Rectal smooth muscle tissue (tissue), 1 donor: ENCODE data around the gene CD24.
"Not testable (repeated sequence)": the region's sequence is repeated elsewhere in the genome, so short reads cannot be mapped to it uniquely, and the experiment has no call there.

Experiments
- H3K27ac ChIP-seq: one replicate; pipeline ENCODE4 v1.7.0; 2013; ENCODE audit warnings: low read depth, low read length, inconsistent platforms
- H3K27me3 ChIP-seq: one replicate; pipeline ENCODE4 v1.7.0; 2013; ENCODE audit warnings: low read length; ENCODE audit not compliant: control insufficient read depth, insufficient read depth
- H3K36me3 ChIP-seq: one replicate; pipeline ENCODE4 v1.7.0; 2013; ENCODE audit warnings: low read length; ENCODE audit not compliant: control insufficient read depth, insufficient read depth
- H3K4me1 ChIP-seq: one replicate; pipeline ENCODE4 v1.7.0; 2013; ENCODE audit warnings: low read length; ENCODE audit not compliant: control insufficient read depth, insufficient read depth
- H3K4me3 ChIP-seq: one replicate; pipeline ENCODE4 v1.7.0; 2013; ENCODE audit warnings: low read length
- H3K9ac ChIP-seq: one replicate; pipeline ENCODE4 v1.7.0; 2013; ENCODE audit warnings: low read length

The CD24 gene, protein sequence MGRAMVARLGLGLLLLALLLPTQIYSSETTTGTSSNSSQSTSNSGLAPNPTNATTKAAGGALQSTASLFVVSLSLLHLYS

GRCh38 chr6:106974336-106974998 lies at the start of gene CD24:
Gene CD24 (minus strand): TSS chr6:106974729. CDS start chr6:106974646, 83 bp downstream.
- peaks cover 10% of the 10 kb centered on the region for H3K27me3 ChIP-seq
- peak within 1 kb of the TSS; percentile 80 for H3K4me3 ChIP-seq
- H3K4me1 ChIP-seq = no peaks in the 10 kb centered on the region
- H3K27ac ChIP-seq = no peak within 1 kb of the TSS
- no peaks in the 10 kb centered on the region for H3K36me3 ChIP-seq
- H3K9ac ChIP-seq = peak within 1 kb of the TSS; percentile 5

- no peak overlapping the region for H3K4me3 ChIP-seq
- H3K9ac ChIP-seq = no peak overlapping the region
- no peaks in the 10 kb centered on the region for H3K27me3 ChIP-seq
- no peak overlapping the region for H3K27ac ChIP-seq
- no peaks in the 10 kb centered on the region for H3K36me3 ChIP-seq
- no peaks in the 10 kb centered on the region for H3K4me1 ChIP-seq
Measured at GRCh38 chr6:107021446-107022185, 47.1 kb upstream of the CD24 start.

DNA sequence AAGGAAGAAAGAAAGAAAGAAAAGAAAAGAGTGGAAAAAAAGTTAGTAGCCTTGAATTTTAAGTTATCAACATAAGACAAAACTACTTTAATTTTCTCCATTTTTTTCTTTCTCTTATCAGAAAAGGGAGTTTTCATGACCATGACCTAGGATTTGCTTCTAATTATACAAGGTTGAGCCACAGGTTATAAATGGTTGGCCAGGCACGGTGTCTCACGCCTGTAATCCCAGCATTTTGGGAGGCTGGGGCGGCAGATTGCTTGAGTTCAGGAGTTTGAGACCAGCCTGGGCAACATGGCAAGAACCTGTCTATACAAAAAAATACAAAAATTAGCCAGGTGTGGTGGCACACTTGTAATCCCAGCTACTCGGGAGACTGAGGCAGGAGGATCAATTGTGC lies 45.7 kb upstream of the CD24 start:
- no peak overlapping the region for H3K4me3 ChIP-seq
- no peak overlapping the region for H3K27ac ChIP-seq
- no peaks in the 10 kb centered on the region for H3K27me3 ChIP-seq
- H3K9ac ChIP-seq = no peak overlapping the region
- H3K36me3 ChIP-seq = no peaks in the 10 kb centered on the region
- no peaks in the 10 kb centered on the region for H3K4me1 ChIP-seq

DNA sequence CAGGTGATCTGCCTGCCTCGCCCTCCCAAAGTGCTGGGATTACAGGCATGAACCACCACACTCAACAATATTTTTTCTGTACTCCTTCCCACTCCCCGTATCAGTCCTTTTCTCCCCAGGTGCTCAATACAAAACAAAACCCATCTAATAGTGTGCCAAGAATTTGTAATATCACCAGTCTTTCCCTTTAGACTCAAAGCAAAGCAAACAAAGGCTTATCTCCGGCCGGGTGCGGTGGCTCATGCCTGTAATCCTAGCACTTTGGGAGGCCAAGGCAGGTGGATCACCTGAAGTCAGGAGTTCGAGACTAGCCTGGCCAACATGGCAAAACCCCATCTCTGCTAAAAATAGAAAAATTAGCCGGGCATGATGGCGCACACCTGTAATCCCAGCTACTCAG lies 45.1 kb upstream of the CD24 start:
- H3K4me3 ChIP-seq, H3K4me1 ChIP-seq, H3K9ac ChIP-seq, H3K27me3 ChIP-seq, H3K27ac ChIP-seq, H3K36me3 ChIP-seq: not testable (repeated sequence)

- no peaks in the 10 kb centered on the region for H3K36me3 ChIP-seq
- no peak overlapping the region for H3K4me3 ChIP-seq
- H3K27ac ChIP-seq = no peak overlapping the region
- H3K27me3 ChIP-seq = no peaks in the 10 kb centered on the region
- no peak overlapping the region for H3K9ac ChIP-seq
- H3K4me1 ChIP-seq = no peaks in the 10 kb centered on the region
Measured at GRCh38 chr6:107019047-107019446, 44.5 kb upstream of the CD24 start.

GRCh38 chr6:107009499-107009898 lies 35.0 kb upstream of the CD24 start:
- no peaks in the 10 kb centered on the region for H3K27me3 ChIP-seq
- no peak overlapping the region for H3K27ac ChIP-seq
- no peak overlapping the region for H3K4me3 ChIP-seq
- no peak overlapping the region for H3K9ac ChIP-seq
- no peaks in the 10 kb centered on the region for H3K36me3 ChIP-seq
- no peaks in the 10 kb centered on the region for H3K4me1 ChIP-seq

DNA sequence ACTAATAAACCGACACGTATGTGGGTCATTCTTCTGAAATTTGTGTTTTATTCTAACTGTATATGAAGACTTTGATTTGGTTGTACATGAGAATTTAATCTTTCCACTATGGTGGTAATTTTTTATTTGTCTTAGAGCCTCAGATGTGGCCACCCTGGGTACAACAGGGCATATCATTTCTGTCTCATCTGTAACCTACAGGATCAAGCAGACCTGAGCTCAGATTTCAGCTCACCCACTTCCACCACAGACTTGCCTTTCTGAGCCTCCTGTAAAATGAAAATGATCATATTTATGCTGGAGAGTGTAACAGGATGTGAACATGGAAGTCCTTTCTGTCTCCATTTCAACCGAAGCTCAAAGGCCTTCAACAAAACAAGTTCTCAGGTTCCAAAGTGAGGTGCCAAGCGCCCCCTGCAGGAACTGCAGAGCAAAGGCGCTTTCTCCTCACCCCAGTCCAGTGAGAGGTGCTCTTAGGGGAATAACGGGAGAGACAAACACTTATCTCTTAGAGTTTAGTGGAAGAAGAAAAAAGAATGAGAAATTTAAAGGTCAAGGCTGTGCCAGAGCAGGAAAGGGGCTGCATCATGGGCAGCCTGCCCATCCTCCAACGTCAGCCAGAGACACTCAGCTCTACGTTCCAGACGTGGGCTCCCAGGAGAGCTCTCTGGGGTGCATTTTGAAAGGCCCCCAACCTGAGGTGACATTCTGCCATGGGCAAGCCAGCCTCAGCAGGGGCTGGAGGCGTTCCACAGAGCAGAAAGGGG lies 23.0 kb upstream of the CD24 start:
- H3K36me3 ChIP-seq = no peaks in the 10 kb centered on the region
- H3K4me3 ChIP-seq = no peak overlapping the region
- no peak overlapping the region for H3K9ac ChIP-seq
- H3K4me1 ChIP-seq = no peaks in the 10 kb centered on the region
- H3K27ac ChIP-seq = no peak overlapping the region
- no peaks in the 10 kb centered on the region for H3K27me3 ChIP-seq

DNA sequence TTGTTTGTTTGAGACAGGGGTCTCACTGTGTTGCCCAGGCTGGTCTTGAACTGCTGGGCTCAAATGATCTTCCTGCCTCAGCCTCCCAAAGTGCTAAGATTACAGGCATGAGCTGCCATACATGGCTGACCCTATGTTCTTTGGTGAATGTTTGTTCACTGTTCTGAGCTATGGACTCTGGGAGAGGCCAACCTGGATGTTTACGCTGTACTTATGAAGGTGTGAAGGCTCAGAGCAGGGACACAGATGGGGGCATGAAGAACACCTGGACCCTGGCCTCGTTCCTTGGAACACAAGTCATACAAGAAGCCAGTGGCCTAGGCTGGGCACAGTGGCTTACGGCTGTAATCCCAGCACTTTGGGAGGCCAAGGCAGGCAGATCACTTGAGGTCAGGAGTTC lies 21.1 kb upstream of the CD24 start:
- Histone ChIP-seq H3K27ac (no peak overlapping the region), H3K4me1 (no peaks in the 10 kb centered on the region), H3K9ac (no peak overlapping the region), H3K4me3 (no peak overlapping the region), H3K36me3 (no peaks in the 10 kb centered on the region), H3K27me3 (no peaks in the 10 kb centered on the region)

DNA sequence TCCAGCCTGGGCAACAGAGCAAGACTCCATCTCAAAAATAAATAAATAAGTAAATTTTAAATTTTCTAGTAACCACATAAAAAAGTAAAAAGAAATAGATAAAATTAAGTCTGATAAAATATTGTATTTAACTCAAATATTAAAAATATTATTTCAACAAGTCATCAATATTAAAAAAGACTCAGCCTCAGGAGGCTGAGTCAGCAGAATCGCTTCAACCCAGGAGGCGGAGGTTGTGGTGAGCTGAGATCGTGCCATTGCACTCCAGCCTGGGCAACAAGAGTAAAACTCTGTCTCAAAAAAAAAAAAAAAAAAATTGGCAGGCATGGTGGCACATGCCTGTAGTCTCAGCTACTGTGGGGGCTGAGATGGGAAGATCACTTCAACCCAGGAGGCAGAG lies 15.2 kb upstream of the CD24 start:
- not testable (repeated sequence) for H3K36me3 ChIP-seq, H3K9ac ChIP-seq, H3K4me1 ChIP-seq, H3K27ac ChIP-seq, H3K27me3 ChIP-seq, H3K4me3 ChIP-seq

- H3K36me3 ChIP-seq = no peaks in the 10 kb centered on the region
- H3K27me3 ChIP-seq = no peaks in the 10 kb centered on the region
- no peak overlapping the region for H3K27ac ChIP-seq
- H3K4me3 ChIP-seq = no peak overlapping the region
- no peaks in the 10 kb centered on the region for H3K4me1 ChIP-seq
- no peak overlapping the region for H3K9ac ChIP-seq
Measured at GRCh38 chr6:106988664-106989063, 14.1 kb upstream of the CD24 start.

GRCh38 chr6:106981926-106982325 lies 7.4 kb upstream of the CD24 start:
- Histone ChIP-seq H3K36me3 (no peaks in the 10 kb centered on the region), H3K27me3 (no peaks in the 10 kb centered on the region), H3K4me1 (no peaks in the 10 kb centered on the region), H3K4me3 (no peak overlapping the region), H3K9ac (no peak overlapping the region), H3K27ac (no peak overlapping the region)

DNA sequence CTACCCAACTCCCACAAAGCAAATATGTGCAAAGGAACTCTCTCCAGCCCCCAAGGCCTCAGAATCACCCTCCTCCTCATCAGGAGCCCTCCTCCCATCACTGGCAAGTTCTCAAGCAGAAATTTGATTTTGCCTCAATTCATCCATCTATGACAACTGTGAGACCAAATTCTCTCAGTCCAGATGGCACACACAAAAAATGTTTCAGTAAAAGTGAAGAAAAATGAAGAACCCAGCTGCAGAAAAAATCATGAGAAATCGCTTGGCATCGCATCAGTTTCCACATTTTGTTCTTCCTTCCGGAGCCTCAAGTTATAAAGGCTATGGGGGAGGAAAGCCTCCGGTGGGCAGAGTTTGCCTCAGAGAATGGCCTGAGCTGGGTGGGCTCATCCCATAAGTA lies 6.4 kb upstream of the CD24 start:
- Histone ChIP-seq H3K27me3 (no peaks in the 10 kb centered on the region), H3K36me3 (no peaks in the 10 kb centered on the region), H3K27ac (no peak overlapping the region), H3K9ac (no peak overlapping the region), H3K4me1 (no peaks in the 10 kb centered on the region), H3K4me3 (no peak overlapping the region)
